ENCODE results near the gene NOTCH1.
A peak's percentile ranks its signal among the peaks of the same experiment; 100 is the strongest.
"Not testable (repeated sequence)": the region's sequence is repeated elsewhere in the genome, so short reads cannot be mapped to it uniquely, and the experiment has no call there.

The NOTCH1 gene

DNA sequence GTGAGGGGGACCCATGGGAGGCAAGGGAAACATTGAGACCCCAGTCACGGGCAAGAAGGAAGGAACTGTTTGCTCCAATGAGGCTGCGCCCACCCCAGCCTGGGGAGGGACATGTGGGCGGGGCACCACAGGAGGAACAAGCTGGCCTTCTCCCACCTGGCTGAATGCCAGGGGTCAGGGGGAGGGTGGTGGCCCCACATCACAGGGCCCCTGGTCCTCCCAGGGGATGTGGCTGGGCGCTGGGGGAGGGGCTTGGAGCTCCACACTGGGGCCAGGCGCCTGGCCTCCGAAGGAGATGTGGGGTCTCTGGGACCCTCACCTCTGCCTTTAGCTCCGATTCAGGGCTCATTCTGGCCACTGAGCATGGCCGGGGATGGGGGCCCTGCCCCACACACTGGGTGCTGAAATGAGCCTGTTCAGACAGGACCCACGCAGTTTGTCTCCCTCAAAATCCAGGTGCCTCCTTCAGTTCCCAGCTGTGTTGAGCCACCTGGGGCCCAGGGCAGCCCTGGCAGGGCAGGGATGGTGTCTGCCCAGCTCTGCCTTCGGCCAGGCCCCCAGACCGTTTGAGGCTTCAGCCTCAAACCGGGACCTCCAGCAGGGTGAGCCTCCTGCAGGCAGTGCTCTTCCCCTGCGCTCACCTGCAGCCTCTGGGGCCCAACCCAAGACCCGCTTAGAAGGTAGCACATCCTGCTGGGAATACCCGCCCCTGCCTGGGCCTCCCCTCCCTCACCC is 33.2 kb upstream of the NOTCH1 start:
- peak in 1 of 2 experiments; percentile 15 for DNase-seq

DNA sequence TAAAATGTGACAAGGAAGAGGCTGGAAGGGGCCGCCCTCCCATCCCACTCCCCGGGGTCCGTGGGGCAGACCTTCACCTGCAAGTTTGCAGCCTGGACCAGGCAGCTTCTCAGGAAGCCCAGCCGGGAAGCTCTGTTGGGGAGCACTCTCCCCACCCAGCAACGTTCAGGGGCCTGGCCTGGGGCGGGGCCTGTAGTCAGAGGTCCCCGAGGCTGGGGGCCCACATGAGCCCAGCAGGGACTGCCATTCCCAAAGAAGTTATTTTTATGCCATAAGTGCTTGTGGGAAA is 32.7 kb upstream of the NOTCH1 start:
- DNase-seq: no peak

DNA sequence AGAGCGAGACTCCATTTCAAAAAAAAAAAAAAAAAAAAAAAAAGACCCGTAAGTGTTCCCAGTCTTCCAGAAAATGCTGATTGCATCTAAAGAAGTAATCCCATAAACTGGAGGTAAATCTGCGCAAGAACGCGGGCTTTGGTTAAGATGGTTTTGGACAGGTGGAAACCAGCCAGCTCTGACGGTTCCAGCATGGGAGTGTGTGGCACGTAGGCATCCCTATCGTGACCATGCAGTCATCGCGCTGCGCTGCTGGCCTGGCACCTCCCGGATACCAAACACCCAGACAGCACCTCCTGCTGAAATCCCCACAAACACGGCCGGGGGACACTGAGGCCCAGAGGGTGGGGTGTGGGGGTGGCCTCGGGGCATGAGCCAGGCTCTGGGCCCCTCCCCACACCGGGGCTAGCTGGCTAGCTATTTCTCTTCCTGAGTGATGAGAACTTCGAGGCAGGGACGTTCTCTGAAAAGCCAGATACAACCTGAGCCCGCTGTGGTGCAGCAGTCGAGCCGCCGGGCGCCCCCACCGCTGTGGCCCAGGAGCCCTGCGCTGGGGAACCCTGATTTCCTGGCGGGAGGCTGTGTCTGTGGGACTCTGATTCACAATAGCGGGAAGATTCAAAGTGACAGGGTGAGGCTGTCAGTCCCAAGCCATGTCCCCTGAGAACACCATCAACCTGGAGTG is 32.2 kb upstream of the NOTCH1 start:
- no peak for DNase-seq

DNA sequence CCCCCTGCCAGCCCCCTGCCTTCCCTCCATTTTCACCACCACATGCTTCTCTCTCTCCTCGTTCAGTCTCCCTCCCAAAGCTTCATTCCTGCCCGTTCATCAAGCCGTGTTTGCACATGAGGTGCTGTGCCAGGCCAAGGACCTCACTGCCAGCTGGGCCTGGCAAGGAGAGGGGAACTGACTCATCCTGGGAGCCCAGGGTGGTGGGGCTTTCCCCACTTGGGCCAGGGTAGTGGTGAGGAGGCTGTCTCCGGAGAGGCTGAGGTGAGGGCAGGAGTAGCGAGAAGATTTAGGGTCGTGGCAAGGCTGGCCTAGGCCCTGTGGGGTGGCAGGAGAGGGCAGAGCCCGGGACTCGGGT is 30.4 kb upstream of the NOTCH1 start:
- no peak for DNase-seq

DNA sequence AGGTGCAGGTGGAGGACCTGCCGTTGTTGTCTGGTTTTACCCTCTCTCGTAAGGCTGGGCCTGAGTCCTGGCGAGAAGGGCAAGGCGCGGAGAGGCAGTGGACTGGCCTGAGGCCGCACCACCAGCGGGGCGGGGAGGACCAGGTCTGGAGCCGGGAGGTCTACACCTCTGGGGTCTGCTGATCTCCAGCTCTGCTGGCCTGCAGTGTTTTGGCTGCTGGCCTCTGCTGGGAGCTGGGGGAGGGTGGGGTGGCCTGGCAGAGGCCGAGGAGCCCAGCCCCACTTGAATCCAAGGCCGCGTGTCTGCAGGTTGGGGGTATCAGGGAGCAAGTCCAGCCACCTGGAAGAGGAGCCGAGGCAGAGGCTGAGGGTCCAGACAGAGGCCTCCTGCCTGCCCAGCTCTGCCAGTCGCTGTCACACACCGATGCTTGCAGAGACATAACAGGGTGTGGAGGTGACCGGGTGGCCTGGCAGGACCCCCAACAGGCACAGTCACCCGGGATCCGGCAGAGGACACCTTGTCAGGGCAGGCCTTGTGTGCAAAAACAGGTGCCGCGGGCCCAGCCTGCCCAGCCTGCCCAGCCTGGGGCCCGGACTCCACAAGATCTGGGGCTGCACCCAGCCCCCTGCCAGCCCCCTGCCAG is 29.9 kb upstream of the NOTCH1 start:
- no peak for DNase-seq

DNA sequence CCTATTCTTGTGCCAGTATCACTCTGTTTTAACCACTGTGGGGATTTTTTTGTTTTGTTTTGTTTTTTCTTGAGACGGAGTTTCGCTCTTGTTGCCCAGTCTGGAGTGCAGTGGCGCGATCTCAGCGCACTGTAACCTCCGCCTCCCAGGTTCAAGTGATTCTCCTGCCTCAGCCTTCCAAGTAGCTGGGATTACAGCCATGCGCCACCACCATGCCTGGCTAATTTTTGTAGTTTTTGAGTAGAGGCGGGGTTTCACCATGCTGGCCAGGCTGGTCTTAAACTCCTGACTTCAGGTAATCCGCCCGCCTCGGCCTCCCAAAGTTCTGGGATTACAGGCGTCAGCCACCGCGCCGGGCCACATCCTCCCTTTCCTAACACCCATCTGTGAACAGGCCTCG is 28.8 kb upstream of the NOTCH1 start:
- not testable (repeated sequence) for DNase-seq

DNA sequence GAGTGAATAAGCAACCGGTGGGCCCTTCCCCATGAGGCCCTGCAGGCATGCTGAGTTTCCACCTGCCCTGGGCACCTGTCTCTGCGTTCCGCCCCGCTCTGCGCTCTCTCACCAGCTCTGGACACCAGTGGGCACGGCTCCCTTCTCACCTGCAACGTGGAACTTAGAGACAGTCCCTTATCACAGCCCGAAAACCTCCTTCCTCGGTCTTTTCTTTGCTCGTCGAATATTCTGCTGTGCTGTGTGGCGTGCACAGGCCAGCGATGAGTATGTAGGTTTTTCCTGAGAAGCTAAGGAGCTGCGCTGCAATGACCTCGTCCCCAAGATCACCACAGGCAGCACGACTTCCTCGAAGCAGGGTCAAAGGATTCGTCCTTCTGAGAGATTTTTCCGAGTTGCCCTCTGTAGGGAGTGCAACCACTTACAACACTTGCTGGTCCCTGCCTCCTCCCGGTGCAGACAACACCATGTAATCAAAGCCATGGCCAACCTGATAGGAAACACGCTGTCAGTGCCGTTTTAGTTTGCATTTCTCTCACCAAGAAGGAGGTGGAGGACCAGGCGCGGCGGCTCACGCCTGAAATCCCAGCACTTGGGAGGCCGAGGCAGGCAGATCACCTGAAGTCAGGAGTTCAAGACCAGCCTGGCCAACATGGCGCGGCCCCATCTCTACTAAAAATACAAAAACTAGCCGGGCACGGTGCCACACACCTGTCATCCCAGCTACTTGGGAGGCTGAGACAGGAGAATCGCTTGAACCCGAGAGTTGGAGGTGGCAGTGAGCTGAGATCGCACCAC is 27.2 kb upstream of the NOTCH1 start:
- DNase-seq: no peak

DNA sequence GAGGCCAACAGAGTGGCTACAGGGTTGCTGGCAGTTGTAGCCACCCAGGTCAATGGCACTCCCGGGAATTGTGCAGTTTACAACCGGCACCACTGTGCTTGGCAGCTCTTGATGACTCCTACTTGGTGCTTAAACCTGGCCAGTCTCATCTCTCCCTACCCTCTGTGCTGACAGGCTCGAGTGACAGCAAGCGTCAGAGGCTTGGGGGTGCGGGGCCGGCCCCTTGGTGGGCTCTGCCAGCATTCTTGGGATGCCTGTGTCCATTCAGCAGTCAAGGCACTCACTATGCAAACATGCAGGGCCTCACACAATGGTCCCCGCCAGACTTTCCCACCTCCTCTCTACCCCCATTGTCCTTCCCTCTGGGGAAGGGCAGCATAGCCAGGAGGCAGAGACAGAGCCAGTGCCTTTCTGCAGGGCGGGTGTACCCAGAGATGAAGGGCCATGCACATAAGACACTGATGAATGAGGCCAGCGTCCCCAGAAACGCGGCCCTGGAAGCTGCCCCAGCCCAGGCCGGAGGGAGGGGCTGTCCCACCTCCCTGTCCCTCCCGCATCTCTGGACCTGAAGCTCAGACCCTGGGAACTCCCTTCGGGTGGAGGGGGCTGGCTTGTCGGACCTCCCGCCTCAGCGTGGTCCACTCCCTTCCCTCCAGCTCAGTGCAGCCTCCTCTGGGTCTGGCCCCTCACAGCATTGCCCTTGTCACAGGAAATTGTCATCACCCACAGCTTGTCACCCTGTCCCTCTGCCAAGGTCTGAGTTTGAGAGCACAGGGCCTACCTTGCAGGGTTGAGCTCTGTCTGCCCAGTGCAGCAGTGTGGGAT is 26.4 kb upstream of the NOTCH1 start:
- DNase-seq: no peak

DNA sequence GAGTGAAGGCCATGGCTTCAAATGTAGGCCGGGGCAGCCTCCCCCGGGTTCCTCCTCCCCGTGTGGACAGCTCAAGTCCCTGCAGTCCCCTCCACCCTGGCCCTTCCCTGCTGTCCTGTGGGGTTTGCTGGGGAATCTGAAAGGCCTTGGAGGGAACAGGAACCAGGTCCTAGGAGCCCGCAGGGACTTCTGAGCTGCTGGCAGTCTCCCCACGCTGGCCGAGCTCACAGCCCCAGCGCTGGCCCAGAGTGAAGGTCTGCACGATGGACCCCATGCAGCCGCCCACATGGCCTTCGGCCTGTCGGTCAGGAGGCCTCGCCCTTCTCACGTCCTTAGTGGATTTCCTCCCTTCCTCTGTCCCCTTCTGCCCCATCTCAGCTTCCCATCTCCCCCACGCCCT is 25.7 kb upstream of the NOTCH1 start:
- no peak for DNase-seq

DNA sequence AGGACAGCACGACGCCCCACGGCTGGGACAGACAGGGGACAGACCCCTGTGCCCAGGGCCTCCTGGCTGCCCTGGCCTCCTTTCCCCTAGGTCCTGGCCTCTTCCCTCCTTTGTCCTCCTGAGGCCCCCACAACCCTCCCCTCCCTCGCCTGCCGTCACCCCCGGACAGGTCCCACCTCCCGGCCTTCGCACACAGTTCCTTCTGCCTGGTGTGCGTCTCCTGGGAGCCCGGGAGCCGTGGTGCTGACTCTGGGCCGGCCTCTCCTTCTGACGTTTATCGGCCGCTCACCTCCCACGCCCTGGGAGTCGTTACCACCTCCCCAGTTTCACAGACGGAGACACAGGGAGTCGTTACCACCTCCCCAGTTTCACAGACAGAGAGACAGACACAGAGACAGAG is 25.1 kb upstream of the NOTCH1 start:
- DNase-seq: no peak

DNA sequence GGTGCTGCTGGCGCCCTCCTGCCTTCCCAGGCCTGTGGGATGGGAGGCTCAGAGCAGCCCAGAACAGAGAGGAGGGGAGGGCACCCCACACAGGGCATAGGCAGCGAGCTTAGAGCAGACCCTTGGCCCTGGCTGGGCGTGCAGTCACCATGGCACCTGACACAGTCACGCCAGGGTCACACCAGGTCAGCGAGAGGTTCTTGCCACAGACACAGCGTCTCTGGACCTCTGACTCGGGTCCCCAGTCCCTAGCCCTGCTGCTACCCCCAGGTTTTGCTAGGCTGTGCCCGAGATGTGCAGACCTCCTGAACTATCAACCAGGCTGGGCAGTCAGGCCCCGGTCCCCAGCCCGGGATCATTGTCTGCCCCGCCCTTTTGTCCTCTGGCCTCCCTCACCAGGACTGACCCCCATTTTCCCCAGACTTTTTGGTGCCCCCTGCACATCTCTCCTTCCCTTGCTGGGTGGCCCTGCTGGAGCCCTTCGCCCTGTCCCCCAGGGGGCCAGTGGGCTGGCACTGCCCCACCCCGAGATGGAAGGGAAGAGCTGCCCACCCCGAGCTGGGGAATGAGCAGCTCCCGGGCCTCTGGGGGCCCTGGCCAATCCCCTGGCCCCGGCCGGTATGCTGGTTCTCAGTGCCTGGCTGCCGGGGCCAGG is 24.5 kb upstream of the NOTCH1 start:
- no peak for DNase-seq

DNA sequence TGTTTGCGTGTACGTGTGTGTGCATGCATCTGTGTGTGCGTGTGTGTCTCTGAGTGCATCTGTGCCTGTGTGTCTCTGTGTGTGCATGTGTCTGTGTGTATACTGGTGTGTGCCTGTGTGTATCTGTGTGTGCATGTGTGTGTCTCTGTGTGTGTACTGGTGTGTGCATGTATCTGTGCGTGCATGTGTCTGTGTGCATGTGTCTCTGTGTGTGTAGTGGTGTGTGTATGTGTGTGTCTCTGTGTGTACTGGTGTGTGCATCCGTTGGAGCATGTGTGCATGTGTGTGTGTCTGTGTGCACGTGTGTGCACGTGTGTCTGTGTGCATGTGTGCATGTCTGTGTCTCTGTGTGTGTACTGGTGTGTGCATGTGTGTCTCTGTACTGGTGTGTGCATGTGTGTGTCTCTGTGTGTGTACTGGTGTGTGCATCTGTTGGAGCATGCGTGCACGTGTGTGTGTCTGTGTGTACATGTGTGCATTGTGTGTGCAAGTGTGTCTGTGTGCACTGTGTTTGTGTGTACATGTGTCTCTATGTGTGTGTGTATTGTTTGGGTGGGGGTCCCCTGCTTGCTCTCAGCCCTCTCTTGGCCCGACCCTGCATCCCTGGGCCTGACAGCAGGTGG is 23.8 kb upstream of the NOTCH1 start:
- no peak for DNase-seq

DNA sequence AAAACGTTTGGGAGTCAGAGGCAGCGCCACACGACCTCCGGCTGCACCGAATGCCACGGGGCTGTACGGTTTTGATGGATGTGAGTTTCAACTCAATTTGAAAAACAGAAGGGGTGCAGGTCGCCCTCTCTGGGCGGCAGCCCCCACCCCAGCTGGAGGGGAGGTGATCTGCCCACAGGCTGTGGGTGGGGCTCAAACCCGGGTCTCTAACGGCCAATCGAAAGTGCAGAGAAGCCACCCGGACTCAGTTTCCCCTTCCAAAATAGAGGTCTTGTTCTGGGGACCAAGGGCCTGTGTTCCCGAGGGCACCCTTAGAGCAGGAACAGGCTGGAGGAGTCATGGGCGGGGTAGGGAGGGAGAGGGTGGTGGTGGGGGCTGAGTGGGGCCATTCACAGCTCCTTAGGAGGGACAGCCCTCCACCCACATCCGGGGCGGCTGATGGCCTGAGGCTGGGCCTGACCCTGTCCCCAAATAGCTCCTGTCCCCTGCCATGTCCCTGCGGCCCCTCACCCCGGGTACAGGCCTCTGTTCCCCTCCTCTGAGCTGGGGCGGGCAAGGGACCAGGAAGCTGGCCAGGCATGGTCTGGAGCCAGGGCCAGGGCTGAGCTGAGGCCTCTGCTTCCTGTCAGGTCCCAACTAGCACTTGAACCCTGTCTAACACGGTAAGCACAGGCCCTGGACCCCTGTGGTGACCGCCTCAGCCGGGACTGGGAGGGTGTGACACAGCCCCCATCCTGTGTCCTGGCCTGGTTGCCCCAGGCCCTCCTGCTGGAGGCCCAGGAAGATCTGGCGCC is 22.6 kb upstream of the NOTCH1 start:
- no peak for DNase-seq

DNA sequence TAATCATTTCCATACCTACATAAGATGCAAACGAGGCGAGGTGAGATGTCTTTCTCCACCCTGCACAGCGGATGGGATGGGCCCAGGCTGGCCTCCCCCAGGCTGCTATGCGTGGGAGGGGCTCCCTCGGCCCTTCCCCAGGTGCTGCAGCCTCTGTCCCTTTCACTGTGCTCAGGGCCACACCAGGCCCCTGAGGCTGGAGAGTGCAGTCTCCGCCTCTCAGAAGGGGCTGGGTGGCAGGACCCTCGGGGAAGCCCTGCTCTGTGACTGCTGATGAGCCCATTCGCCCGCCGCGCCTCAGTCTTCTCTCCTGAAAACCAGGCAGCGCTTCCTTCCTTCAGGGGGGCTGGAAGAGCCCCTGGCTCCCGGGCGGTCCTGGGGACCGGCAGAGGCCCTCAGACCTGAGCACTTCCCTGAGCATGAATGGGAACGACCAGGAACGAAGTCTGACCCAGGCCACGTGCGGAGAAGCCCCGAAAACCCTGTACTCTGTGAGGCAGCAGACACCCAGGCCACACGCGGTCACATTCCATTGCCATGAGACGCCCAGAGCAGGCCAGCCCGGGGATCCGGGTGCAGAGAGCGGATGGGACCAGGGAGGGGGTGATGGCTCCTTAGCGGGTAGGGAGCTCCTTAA is 21.9 kb upstream of the NOTCH1 start:
- no peak for DNase-seq

DNA sequence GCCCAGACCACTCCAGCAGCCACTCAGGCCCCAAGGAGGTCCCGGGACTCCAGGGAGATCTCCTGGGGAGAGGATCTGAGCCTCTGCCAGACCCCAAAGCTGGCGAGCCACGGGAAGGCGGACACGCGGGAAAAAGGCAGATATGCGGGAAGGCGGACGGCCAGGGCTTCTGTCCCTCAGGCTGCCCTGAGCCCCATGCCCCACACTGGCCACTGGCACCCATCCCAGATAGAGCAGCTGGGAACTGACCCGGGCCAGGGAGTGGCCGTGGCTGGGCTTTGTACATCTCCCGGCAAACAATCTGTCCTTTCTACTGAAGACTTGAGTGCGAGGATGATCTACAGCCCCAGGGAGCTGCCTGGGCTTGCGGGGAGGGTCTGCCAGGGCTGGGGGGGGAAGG is 21.1 kb upstream of the NOTCH1 start:
- DNase-seq: no peak

DNA sequence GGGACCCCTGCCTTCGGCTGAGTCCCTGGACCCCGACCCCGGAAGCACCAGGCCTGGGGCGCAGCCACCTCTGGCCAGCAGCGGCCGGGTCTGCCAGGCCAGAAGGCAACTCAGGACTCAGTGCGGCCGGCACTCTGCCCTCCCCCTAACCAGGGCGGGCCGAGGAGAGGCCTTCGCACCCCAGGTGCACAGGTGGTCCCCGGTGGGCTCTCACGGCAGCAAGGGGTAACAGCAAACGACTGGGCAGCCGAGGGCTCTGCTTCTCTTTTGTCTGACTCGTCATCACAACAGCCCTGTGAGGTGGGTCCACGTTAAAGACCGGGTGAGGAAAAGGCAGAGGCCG is 20.7 kb upstream of the NOTCH1 start:
- no peak for DNase-seq

DNA sequence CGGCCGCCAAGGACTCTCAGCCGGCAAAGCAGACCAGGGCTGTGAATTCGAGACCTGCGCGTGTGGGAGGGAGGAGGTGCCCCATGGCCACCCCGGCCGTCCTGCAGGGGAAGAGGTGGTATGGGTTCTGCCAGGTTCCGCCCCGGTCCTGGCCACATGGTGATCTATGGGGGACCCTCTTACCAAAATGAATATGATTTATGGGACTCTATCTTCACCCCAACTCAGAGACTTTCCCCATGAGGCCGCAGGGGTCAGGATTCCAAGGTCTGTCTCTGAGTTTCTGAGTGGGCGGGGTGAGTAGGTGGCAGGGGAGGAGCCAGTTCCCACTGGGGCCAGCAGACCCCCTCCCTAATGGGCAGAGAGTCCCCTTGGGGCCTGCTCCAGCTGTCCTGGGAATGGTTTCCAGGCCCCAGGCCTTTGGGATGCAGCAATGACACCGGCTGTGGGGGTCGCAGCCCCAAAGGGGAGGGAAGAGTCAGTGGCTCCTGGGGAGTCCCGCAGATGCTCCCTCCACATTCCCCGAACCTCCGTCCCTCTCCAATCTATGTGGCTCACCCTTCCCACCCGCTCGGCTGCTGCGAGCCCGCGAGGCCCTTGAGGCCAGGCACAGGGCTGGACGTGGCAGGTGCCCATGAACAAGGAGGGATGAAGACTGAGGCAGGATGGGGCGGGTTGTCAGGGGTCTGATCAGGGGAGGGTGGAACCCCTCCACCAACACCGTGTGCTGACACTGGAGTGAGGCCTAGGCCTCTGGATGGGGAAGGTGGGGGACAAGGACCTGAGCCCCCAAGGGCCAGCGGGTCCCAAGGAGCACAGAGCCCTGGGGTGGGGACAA is 20.1 kb upstream of the NOTCH1 start:
- no peak for DNase-seq

DNA sequence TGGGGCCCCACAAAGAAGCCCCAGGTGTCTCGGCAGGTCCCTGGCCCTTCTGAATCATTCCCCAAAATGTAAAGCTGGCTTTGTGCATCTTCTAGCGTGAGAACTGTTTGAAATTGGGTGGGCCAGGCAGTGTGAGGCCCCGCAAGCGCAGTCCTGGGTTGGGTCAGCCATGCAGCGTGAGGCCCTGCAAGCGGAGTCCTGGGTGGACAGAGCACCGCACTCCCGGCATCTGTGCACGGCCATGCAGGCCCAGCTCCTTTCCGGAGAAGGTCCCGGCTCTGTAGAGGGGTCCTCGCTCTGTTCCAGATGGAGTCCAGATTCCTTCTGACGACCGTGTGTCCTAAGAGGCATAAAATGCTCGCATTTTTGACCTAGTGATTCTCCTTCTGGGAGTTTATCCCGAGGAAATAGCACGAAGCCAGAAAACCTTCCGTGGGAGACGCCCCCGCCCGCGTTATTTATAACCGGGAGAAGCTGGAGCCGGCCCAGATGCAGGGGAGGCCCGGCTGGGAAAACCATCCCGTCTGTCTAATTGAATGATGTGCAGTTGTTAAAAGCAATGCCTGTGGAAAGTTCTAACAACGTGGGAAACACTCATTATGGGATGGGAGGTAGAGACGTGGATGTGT is 19.4 kb upstream of the NOTCH1 start:
- DNase-seq: no peak

DNA sequence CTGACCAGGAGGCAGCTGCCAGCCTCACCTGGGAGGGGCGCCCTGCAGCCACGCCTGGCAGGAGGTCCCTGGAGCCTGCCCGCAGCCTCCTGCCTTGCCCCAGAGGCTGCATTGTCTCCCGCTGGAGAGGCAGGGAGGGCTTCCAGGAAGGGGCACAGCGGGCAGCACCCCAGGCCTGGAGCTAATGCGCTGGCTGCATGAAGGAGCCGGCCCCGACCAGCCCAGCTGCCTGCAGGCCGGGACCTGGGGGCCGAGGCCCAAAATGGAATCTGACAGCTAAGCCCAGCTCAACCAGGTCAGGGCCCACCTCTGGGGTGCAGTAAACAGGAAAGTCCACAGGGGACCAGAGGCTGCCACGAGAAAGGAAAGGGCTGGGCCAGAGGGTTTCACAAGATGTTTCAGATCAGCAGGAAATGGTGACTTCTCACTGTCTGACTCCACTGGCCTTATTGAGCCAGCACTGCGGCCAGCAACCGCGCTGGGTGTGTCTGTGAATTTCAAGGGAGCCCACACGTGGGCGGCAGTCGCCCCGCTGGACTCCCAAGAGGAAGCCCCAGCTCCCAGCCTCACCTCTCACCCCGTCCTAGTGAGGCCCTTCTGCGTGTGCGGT is 18.6 kb upstream of the NOTCH1 start:
- DNase-seq: no peak

All from SHP77 (cell line).